HepG2 (cell line): ENCODE data around the gene NPS. TPM values are rescaled to one million over a fixed set of nuclear protein-coding genes. Genes with fewer than 3 reads are reported as not detected.

Source experiments
- ATAC-seq: fragments of 200-7000 bp; cut with Tn5 transposase; 3 replicates; pipeline ENCODE4 v1.9.1; 2020; ENCODE audit warnings: mild to moderate bottlenecking, moderate library complexity
- BruUV-seq: library from RNA; stranded (reverse); fragments of 400-500 nt; replicated peaks from 2 replicates; lab custom pipeline; 2021; lab: Mats Ljungman, UMichigan
- CTCF ChIA-PET: fragments of 300-600 bp; formaldehyde crosslinking; extraction: SDS; loops from one replicate; lab custom pipeline; 2021; ENCODE audit warnings: low total read pairs, inconsistent platforms, low intra/inter-chr PET ratio; lab: Yijun Ruan, JAX
- POLR2A ChIA-PET: fragments of 350-600 bp; sonication (Branson Sonifier 250); formaldehyde crosslinking; loops from one replicate; lab custom pipeline; 2020; ENCODE audit warnings: antibody characterized with exemption, inconsistent platforms; lab: Yijun Ruan, JAX
- DNase-seq: peaks from one replicate; pipeline ENCODE4 v3.0.0-alpha.2; 2015; ENCODE audit warnings: low spot score
- FAIRE-seq: peaks from 3 replicates; lab custom pipeline; 2011; peaks lifted over from hg19 to GRCh38; lab: Jason Lieb, UNC
- H2AFZ ChIP-seq: one replicate; pipeline ENCODE4 v1.6.1; 2011; ENCODE audit warnings: low read length, inconsistent platforms
- H3K27ac ChIP-seq: fragments of 300-600 bp; 3 replicates; pipeline ENCODE4 v1.8.0; 2011; ENCODE audit warnings: mixed run types, mild to moderate bottlenecking, mixed read lengths, low read length, inconsistent platforms; ENCODE audit not compliant: insufficient read depth; ENCODE audit errors: extremely low read length
- H3K27me3 ChIP-seq, 2 experiments: fragments of 200-600 bp in 1 of 2; 2 replicates in 1 of 2; 3 replicates in 1 of 2; pipeline versions ENCODE4 v1.6.0 to v1.8.0; 2011; ENCODE audit warnings: low read length in 2 of 2, mild to moderate bottlenecking in 2 of 2, moderate library complexity in 2 of 2, inconsistent platforms in 1 of 2; ENCODE audit not compliant: insufficient read depth in 2 of 2, control insufficient read depth in 1 of 2
- H3K36me3 ChIP-seq, 2 experiments: fragments of 200-600 bp in 1 of 2; replicated peaks in 1 of 2; 2 replicates in 1 of 2; 3 replicates in 1 of 2; pipeline versions ENCODE4 v1.5.1 to v1.8.0; 2011; ENCODE audit warnings: low read length in 2 of 2, inconsistent platforms in 1 of 2; ENCODE audit not compliant: insufficient read depth in 2 of 2, control insufficient read depth in 1 of 2
- H3K4me1 ChIP-seq: 2 replicates; pipeline ENCODE4 v1.5.1; 2012; ENCODE audit warnings: low read length, inconsistent platforms; ENCODE audit not compliant: insufficient read depth
- H3K4me2 ChIP-seq: 2 replicates; pipeline ENCODE4 v1.6.0; 2011; ENCODE audit warnings: low read depth, low read length, inconsistent platforms
- H3K4me3 ChIP-seq, 3 experiments: fragments of 200-600 bp in 1 of 3; sonication (generic), shearing (Covaris generic) in 1 of 3; replicated peaks in 1 of 3; 2 replicates each; pipeline ENCODE4 v1.5.1; 2011 to 2016; ENCODE audit warnings: low read length in 3 of 3, inconsistent platforms in 2 of 3, low read depth in 2 of 3, mild to moderate bottlenecking in 2 of 3, control low read depth in 1 of 3, mixed read lengths in 1 of 3; ENCODE audit not compliant: insufficient read depth in 1 of 3
- H3K79me2 ChIP-seq: one replicate; pipeline ENCODE4 v1.6.1; 2011; ENCODE audit warnings: low read length, inconsistent platforms; ENCODE audit not compliant: insufficient read depth
- H3K9ac ChIP-seq: 2 replicates; pipeline ENCODE4 v1.6.0; 2011; ENCODE audit warnings: mild to moderate bottlenecking, low read depth, low read length, inconsistent platforms; ENCODE audit not compliant: insufficient read depth
- H3K9me3 ChIP-seq: 2 replicates; pipeline ENCODE4 v1.5.1; 2012; ENCODE audit warnings: mild to moderate bottlenecking, low read length
- H4K20me1 ChIP-seq: 2 replicates; pipeline ENCODE4 v1.6.0; 2011; ENCODE audit warnings: inconsistent platforms, mild to moderate bottlenecking, low read length, moderate library complexity; ENCODE audit not compliant: insufficient read depth
- AKAP8 ChIP-seq: sonication (generic); formaldehyde crosslinking; IDR thresholded peaks from 2 replicates; pipeline ENCODE4 v1.5.1; 2020; ENCODE audit warnings: mild to moderate bottlenecking, missing genetic modification reagents
- BORCS8-MEF2B ChIP-seq: sonication (generic); formaldehyde crosslinking; IDR thresholded peaks from 2 replicates; pipeline ENCODE4 v1.8.0; 2022; ENCODE audit warnings: mild to moderate bottlenecking, missing genetic modification reagents
- FUBP1 ChIP-seq: sonication (generic); formaldehyde crosslinking; IDR thresholded peaks from 2 replicates; pipeline ENCODE4 v1.5.1; 2020; ENCODE audit warnings: missing genetic modification reagents, mild to moderate bottlenecking, borderline replicate concordance
- GTF3A ChIP-seq: sonication (generic); formaldehyde crosslinking; conservative IDR thresholded peaks from 2 replicates; pipeline ENCODE4 v1.4.0; 2020; ENCODE audit warnings: mild to moderate bottlenecking, missing genetic modification reagents
- HNRNPH1 ChIP-seq: fragments of 200-400 bp; formaldehyde crosslinking; optimal IDR thresholded peaks from 2 replicates; pipeline ENCODE3; 2017; ENCODE audit warnings: mild to moderate bottlenecking, low read depth, low read length
- MXD4 ChIP-seq: IDR thresholded peaks from 2 replicates; pipeline ENCODE4 v1.6.1; 2016; ENCODE audit warnings: mild to moderate bottlenecking, missing biosample characterization, missing genetic modification reagents
- RXRB ChIP-seq: IDR thresholded peaks from 2 replicates; pipeline ENCODE4 v1.6.1; 2016; ENCODE audit warnings: borderline replicate concordance, missing genetic modification reagents, missing compliant biosample characterization
- TCF7L2 ChIP-seq: IDR thresholded peaks from 2 replicates; pipeline ENCODE4 v1.6.1; 2011; ENCODE audit warnings: mild to moderate bottlenecking, low read depth, low read length, moderate library complexity
- TOE1 ChIP-seq: sonication (generic); formaldehyde crosslinking; IDR thresholded peaks from 2 replicates; pipeline ENCODE4 v1.4.0; 2020; ENCODE audit warnings: mild to moderate bottlenecking, missing genetic modification reagents
- ZBTB39 ChIP-seq: sonication (generic); formaldehyde crosslinking; IDR thresholded peaks from 2 replicates; pipeline ENCODE4 v1.5.0; 2020; ENCODE audit warnings: missing genetic modification reagents
- ZNF317 ChIP-seq: sonication (generic); formaldehyde crosslinking; IDR thresholded peaks from 2 replicates; pipeline ENCODE4 v1.5.0; 2020; ENCODE audit warnings: mild to moderate bottlenecking, missing genetic modification reagents
- ZNF616 ChIP-seq: sonication (generic); formaldehyde crosslinking; IDR thresholded peaks from 2 replicates; pipeline ENCODE4 v1.5.0; 2020; ENCODE audit warnings: low read depth, mild to moderate bottlenecking, missing genetic modification reagents
- WGBS: methylation state at CpG from one replicate; pipeline ENCODE4 v1.1.6; 2017; ENCODE audit warnings: low lambda C conversion rate; 5-methylcytosine and 5-hydroxymethylcytosine counted together
- in situ Hi-C: cut with HindIII; loops from 2 replicates; pipeline ENCODE4 v1.10.0; 2017; ENCODE audit warnings: low pct_unique_long_range_greater_than_20kb; ENCODE audit not compliant: extremely low pct_ligation_motif_present
- intact Hi-C: fragments of 100-400 bp; cut with micrococcal nuclease; formaldehyde crosslinking; loops from one replicate; pipeline ENCODE4 v1.10.0; 2022; ENCODE audit not compliant: unreplicated experiment
- polyA plus RNA-seq, 8 experiments: library from polyadenylated mRNA; depleted of rRNA in 3 of 8; stranded (reverse) in 7 of 8; unstranded in 1 of 8; fragments of >200 nt; fragmentation: Illumina TruSeq in 4 of 8; extraction: Trizol in 4 of 8; gene quantifications; 2 replicates each; pipeline versions ENCODE4 v1.2.1 to v1.2.3, GENCODE V29; 2011 to 2016; ENCODE audit warnings: low read depth in 4 of 8, missing spikeins in 1 of 8, mixed read lengths in 1 of 8; ENCODE audit not compliant: insufficient read depth in 1 of 8
- total RNA-seq, 5 experiments: library from RNA; depleted of rRNA; stranded (reverse); fragments of >200 nt; fragmentation: Illumina TruSeq; extraction: Trizol; gene quantifications; 2 replicates each; pipeline ENCODE4 v1.2.3, GENCODE V29; 2016; ENCODE audit warnings: low read depth in 1 of 5

Gene NPS
- total and polyA plus RNA-seq, 2 of the 13 experiments (the other 11 are each of a cell fraction or from before 2014, with no cell fraction given): not detected

DNA sequence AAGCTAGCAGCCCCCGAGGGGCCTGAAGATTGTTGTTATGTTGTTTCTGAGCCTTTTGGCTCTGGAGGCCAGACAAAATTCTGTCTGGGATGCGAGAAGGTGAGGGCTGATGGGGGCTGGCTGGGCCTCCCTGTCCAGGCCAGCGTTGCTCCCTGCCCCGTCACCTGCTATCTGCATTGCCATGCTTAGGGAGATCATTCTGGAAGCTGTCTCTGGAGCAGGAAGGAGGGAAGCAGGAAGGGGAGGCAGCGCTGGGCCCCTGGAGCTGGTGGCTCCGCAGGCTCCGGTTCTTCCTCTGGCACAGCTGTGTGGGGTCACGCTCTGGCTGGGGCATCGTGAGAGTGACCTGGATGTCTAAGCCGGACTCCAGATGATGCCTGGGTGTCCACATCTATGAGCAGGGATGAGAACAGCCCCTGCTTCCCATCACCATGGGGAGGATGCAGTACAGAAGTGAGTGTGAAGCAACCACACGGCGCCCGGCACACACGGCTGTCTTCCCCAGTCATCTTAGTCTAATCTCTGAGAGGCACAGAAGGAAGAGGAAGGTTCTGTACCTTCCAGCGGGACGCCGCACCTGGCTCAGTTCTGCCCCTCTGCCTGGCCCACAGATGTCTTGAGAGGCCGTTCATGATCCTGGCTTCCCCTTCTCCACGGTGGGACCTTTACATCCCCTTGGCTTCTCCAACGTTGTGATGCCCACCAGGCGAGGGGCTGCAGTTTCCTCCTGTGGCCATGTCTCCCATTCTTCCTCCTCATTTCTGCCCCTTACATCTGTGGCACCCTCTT, 11.9 kb upstream of the NPS start (continued):
- TF ChIP-seq ZNF317 (CRISPR knock-in tag): no peak
- no peak for TF ChIP-seq ZNF616 (CRISPR knock-in tag)
- no peak for TF ChIP-seq GTF3A (CRISPR knock-in tag)
- TF ChIP-seq TOE1 (CRISPR knock-in tag): no peak

- H3K4me2 ChIP-seq: no peak overlapping the region
- H3K4me3 ChIP-seq: no peak overlapping the region
- no peaks in the 10 kb centered on the region for H4K20me1 ChIP-seq
- intact Hi-C loops (no loop called here), in situ Hi-C loops (no loop called here)
- H3K79me2 ChIP-seq: no peaks in the 10 kb centered on the region
- peaks cover 5% of the 10 kb centered on the region; the same call in 1 of the 2 replicates for H3K4me1 ChIP-seq
- ChIA-PET POLR2A (no interaction called here), CTCF (no interaction called here)
- DNase-seq: no peak
- no peak overlapping the region for H3K9ac ChIP-seq
- no peaks in the 10 kb centered on the region for H3K9me3 ChIP-seq
- BruUV-seq: no TSS peak
- no peak overlapping the region for H3K27ac ChIP-seq
- peaks cover 0 to 24% of the 10 kb centered on the region in 2 experiments; a peak in 3 of 5 replicates for H3K27me3 ChIP-seq
- no peaks in the 10 kb centered on the region for H3K36me3 ChIP-seq
- no peak for ATAC-seq
- H2AFZ ChIP-seq: no peak overlapping the region
- TF ChIP-seq BORCS8-MEF2B (CRISPR knock-in tag) (no peak), ZBTB39 (CRISPR knock-in tag) (no peak), RXRB (CRISPR knock-in tag) (no peak), AKAP8 (CRISPR knock-in tag) (no peak), FUBP1 (CRISPR knock-in tag) (no peak), TCF7L2 (no peak), MXD4 (CRISPR knock-in tag) (no peak), HNRNPH1 (no peak)
- 29% methylated on average over 8 of the region's 8 CpGs for WGBS
- FAIRE-seq: no peak
Observed at GRCh38 chr10:127537924-127538323, 11.2 kb upstream of the NPS start.
